Renal pelvis (tissue), 12 donors: ENCODE measurements around the gene COX10. TPM values are rescaled to one million over a fixed set of nuclear protein-coding genes. Genes with fewer than 3 reads are reported as not detected.
"Not testable (repeated sequence)": the region's sequence is repeated elsewhere in the genome, so short reads cannot be mapped to it uniquely, and the experiment has no call there.

ENCODE experiments used
- DNase-seq: peaks from one replicate; pipeline ENCODE4 v3.0.0-alpha.2; 2013
- long read RNA-seq, 16 experiments: transcript quantifications; one replicate each; lab custom pipeline, GENCODE V29; 2026
- polyA plus RNA-seq, 3 donors: library from polyadenylated mRNA; unstranded; fragments of 120-200 nt; gene quantifications; one replicate each; pipeline ENCODE4 v1.2.1, GENCODE V29; 2013; ENCODE audit not compliant: insufficient read length in 3 of 3

The COX10 gene
- 10 to 100 TPM; 16.5 to 17.7 (median 17.5) TPM for polyA plus RNA-seq
- long read RNA-seq, donor 1, partial matches to known transcripts, result 0 of 4 reads
- long read RNA-seq, donor 1, other reads (novel, unspliced or antisense), result 0 of 4 reads
- long read RNA-seq, donor 2, partial matches to known transcripts, result 0 of 2 reads
- long read RNA-seq, donor 2, other reads (novel, unspliced or antisense), result 0 of 2 reads
- long read RNA-seq, donor 3, partial matches to known transcripts, result 0 of 6 reads
- long read RNA-seq, donor 3, other reads (novel, unspliced or antisense), result 0 of 6 reads
- long read RNA-seq, donor 4, partial matches to known transcripts, result 0 of 4 reads
- long read RNA-seq, donor 4, other reads (novel, unspliced or antisense), result 0 of 4 reads
- long read RNA-seq, donor 5, partial matches to known transcripts, result 0 of 1 reads
- long read RNA-seq, donor 5, other reads (novel, unspliced or antisense), result 0 of 1 reads
- long read RNA-seq, donor 6, transcript COX10-201 (7 exons, 2,873 nt), result major isoform, 6 of 11 reads
- long read RNA-seq, donor 6, transcript COX10-202 (3 exons, 875 nt), result minor isoform, 5 of 11 reads
- long read RNA-seq, donor 6, partial matches to known transcripts, result 0 of 11 reads
- long read RNA-seq, donor 6, other reads (novel, unspliced or antisense), result 0 of 11 reads
- long read RNA-seq, donor 7, transcript COX10-201 (7 exons, 2,873 nt), result minor isoform, 7 of 29 reads
- long read RNA-seq, donor 7, transcript COX10-202 (3 exons, 875 nt), result major isoform, 8 of 29 reads
- long read RNA-seq, donor 7, partial matches to known transcripts, result 14 of 29 reads
- long read RNA-seq, donor 7, other reads (novel, unspliced or antisense), result 0 of 29 reads
- long read RNA-seq, donor 8, partial matches to known transcripts, result 0 of 1 reads
- long read RNA-seq, donor 8, other reads (novel, unspliced or antisense), result 0 of 1 reads
- long read RNA-seq, donor 9, partial matches to known transcripts, result 0 of 7 reads
- long read RNA-seq, donor 9, other reads (novel, unspliced or antisense), result 0 of 7 reads
- long read RNA-seq, donor 10, transcript COX10-201 (7 exons, 2,873 nt), result major isoform, 7 of 11 reads
- long read RNA-seq, donor 10, partial matches to known transcripts, result 0 of 11 reads
- long read RNA-seq, donor 10, other reads (novel, unspliced or antisense), result 0 of 11 reads
- long read RNA-seq, donor 11, partial matches to known transcripts, result 11 of 17 reads
- long read RNA-seq, donor 11, other reads (novel, unspliced or antisense), result 0 of 17 reads
- long read RNA-seq, donor 12, transcript COX10-201 (7 exons, 2,873 nt), result major isoform, 5 of 28 reads
- long read RNA-seq, donor 12, partial matches to known transcripts, result 20 of 28 reads
- long read RNA-seq, donor 12, other reads (novel, unspliced or antisense), result 0 of 28 reads
- long read RNA-seq, donor 13, partial matches to known transcripts, result 0 of 1 reads
- long read RNA-seq, donor 13, other reads (novel, unspliced or antisense), result 0 of 1 reads
- long read RNA-seq, donor 14, result 0 reads
- long read RNA-seq, donor 15, result 0 reads
- long read RNA-seq, donor 16, partial matches to known transcripts, result 16 of 18 reads
- long read RNA-seq, donor 16, other reads (novel, unspliced or antisense), result 0 of 18 reads

- peak; percentile 89 for DNase-seq
Measured at GRCh38 chr17:14069251-14070021, at the start of gene COX10. Gene COX10 (plus strand): TSS chr17:14069504. CDS start chr17:14069606, 102 bp downstream.

- not testable (repeated sequence) for DNase-seq
Measured at GRCh38 chr17:14021651-14022294, 47.5 kb upstream of the COX10 start.

- DNase-seq, result not testable (repeated sequence)
Measured at GRCh38 chr17:14029755-14030154, 39.5 kb upstream of the COX10 start.

GRCh38 chr17:14032234-14032633 is 37.1 kb upstream of the COX10 start:
- DNase-seq, result no peak

GRCh38 chr17:14033166-14033565 is 36.1 kb upstream of the COX10 start:
- DNase-seq, result no peak

GRCh38 chr17:14037453-14037852 is 31.9 kb upstream of the COX10 start:
- no peak for DNase-seq

GRCh38 chr17:14038206-14038605 is 31.1 kb upstream of the COX10 start:
- DNase-seq, result no peak

GRCh38 chr17:14042411-14042810 is 26.9 kb upstream of the COX10 start:
- DNase-seq, result no peak

GRCh38 chr17:14044702-14045101 is 24.6 kb upstream of the COX10 start:
- DNase-seq, result no peak

GRCh38 chr17:14046978-14047377 is 22.3 kb upstream of the COX10 start:
- DNase-seq, result no peak

- DNase-seq, result no peak
Measured at GRCh38 chr17:14047591-14047990, 21.7 kb upstream of the COX10 start.

- no peak for DNase-seq
Measured at GRCh38 chr17:14048169-14048568, 21.1 kb upstream of the COX10 start.

- DNase-seq, result no peak
Measured at GRCh38 chr17:14050616-14051015, 18.7 kb upstream of the COX10 start.

GRCh38 chr17:14051692-14052091 is 17.6 kb upstream of the COX10 start:
- DNase-seq, result no peak

GRCh38 chr17:14052886-14053615 is 16.3 kb upstream of the COX10 start:
- DNase-seq, result no peak

- no peak for DNase-seq
Measured at GRCh38 chr17:14057591-14057990, 11.7 kb upstream of the COX10 start.

GRCh38 chr17:14058051-14058450 is 11.3 kb upstream of the COX10 start:
- no peak for DNase-seq

- DNase-seq, result no peak
Measured at GRCh38 chr17:14060706-14061105, 8.6 kb upstream of the COX10 start.
